ENCODE data around the gene RREB1. TPM values are rescaled to one million over a fixed set of nuclear protein-coding genes. Genes with fewer than 3 reads are reported as not detected.
A peak's percentile ranks its signal among the peaks of the same experiment; 100 is the strongest.

The RREB1 gene
- total and polyA plus RNA-seq, 5 experiments from 2014 or later: 2.5 to 53.0 (median 5.8) TPM

- no peak for ATAC-seq
- Mint-ChIP-seq H3K4me1 (peaks cover 0 to 19% (median 4%) of the 10 kb centered on the region in 4 donors), H3K9me3 (no peaks in the 10 kb centered on the region), H3K27me3 (no peaks in the 10 kb centered on the region), H3K36me3 (peaks cover 0 to 72% (median 17%) of the 10 kb centered on the region in 3 donors), H3K4me3 (no peak overlapping the region), H3K27ac (peak overlapping the region in 1 of 10 donors; percentile 79)
- no peak for DNase-seq
- POLR2A ChIA-PET: no interaction called here
These were observed 105.7 kb downstream of the RREB1 start for GRCh38 chr6:7213416-7213815.

GRCh38 chr6:7214468-7214867 is 106.7 kb downstream of the RREB1 start:
- Mint-ChIP-seq H3K27ac (peak overlapping the region in 3 of 10 donors; percentile 21 to 90 (median 66)), H3K4me3 (no peak overlapping the region), H3K36me3 (peaks cover 0 to 75% (median 17%) of the 10 kb centered on the region in 3 donors), H3K9me3 (no peaks in the 10 kb centered on the region), H3K4me1 (peaks cover 0 to 19% (median 4%) of the 10 kb centered on the region in 4 donors), H3K27me3 (no peaks in the 10 kb centered on the region)
- DNase-seq (no peak), ATAC-seq (no peak)
- POLR2A ChIA-PET: interaction anchor here (0.6 kb wide), 1 partner anchor 635 kb away, joined by 3 read pairs; no protein-coding TSS in a partner anchor

DNA sequence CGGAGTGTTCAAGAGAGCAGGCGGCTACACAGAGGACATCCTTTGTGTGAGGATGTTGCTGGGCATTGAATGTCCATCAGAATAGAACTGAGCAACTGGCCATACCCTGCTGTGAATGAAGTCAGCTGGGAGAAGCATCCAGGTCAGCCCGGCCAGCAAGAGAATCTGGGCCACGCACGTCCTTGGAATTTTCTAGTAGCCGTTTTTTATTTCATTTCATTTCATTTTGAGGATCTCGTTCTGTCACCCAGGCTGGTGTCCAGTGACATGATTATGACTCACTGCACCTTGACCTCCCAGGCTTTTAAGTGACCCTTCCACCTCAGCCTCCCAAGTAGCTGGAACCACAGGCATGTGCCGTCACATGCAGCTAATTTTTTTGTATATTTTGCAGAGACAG is 107.4 kb downstream of the RREB1 start:
- POLR2A ChIA-PET: interaction anchor here (0.6 kb wide), 1 partner anchor 635 kb away, joined by 3 read pairs; no protein-coding TSS in a partner anchor

GRCh38 chr6:7215798-7216231 is 108.1 kb downstream of the RREB1 start:
- Mint-ChIP-seq H3K27ac (peak overlapping the region in 3 of 10 donors; percentile 24 to 55 (median 26)), H3K4me3 (no peak overlapping the region), H3K9me3 (no peaks in the 10 kb centered on the region), H3K36me3 (peaks cover 0 to 84% (median 15%) of the 10 kb centered on the region in 3 donors), H3K4me1 (peaks cover 0 to 19% (median 4%) of the 10 kb centered on the region in 4 donors), H3K27me3 (no peaks in the 10 kb centered on the region)
- DNase-seq (no peak), ATAC-seq (no peak)
- POLR2A ChIA-PET: no interaction called here

More for the DNA sequence above, 107.4 kb downstream of the RREB1 start:
- Mint-ChIP-seq H3K27ac (peak overlapping the region in 4 of 10 donors; percentile 26 to 90 (median 48)), H3K4me1 (peaks cover 0 to 19% (median 4%) of the 10 kb centered on the region in 4 donors), H3K4me3 (no peak overlapping the region), H3K27me3 (no peaks in the 10 kb centered on the region), H3K9me3 (no peaks in the 10 kb centered on the region), H3K36me3 (peaks cover 0 to 81% (median 17%) of the 10 kb centered on the region in 3 donors)
- DNase-seq (no peak), ATAC-seq (no peak)

DNA sequence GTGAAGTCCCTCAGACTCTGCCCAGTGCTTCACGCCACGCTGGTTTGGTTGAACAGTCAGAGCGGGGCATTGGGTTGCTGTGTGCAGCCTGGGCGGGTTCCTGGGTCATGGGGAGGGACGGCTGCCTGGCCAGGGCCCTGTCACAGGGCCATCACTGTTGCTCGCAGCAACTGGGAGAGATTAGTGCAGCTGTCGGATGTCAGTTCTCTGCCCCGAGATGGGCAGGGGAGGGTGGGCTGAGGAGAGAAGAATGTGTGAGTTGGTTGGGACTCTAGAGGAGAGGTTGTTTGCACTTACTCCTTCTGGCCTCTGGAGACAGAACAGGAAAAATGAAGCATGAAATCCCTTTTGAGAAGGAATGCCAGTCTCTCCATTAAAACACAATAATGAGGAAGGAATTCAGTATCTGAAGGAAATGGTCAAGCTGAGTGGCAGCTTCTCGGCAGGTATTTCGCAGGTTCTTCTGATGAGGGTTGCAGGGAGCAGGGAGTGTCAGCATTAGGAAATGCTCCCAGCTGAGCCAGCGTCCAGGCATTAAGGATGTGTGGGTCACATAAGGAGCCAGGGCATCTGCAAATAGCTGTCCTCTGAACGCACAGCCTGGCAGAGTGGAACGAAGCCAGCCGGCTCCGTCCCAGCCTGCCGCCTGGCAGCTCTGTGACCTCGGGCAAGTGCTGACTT is 109.3 kb downstream of the RREB1 start:
- H3K4me3 Mint-ChIP-seq: no peak overlapping the region
- no peak for ATAC-seq
- POLR2A ChIA-PET: no interaction called here
- H3K4me1 Mint-ChIP-seq: peaks cover 0 to 19% (median 4%) of the 10 kb centered on the region in 4 donors
- H3K27ac Mint-ChIP-seq: peak overlapping the region in 3 of 10 donors; percentile 10 to 78 (median 22)
- H3K9me3 Mint-ChIP-seq: no peaks in the 10 kb centered on the region
- no peaks in the 10 kb centered on the region for H3K27me3 Mint-ChIP-seq
- H3K36me3 Mint-ChIP-seq: peaks cover 0 to 82% (median 8%) of the 10 kb centered on the region in 3 donors
- no peak for DNase-seq

GRCh38 chr6:7218406-7218988 is 110.7 kb downstream of the RREB1 start:
- Mint-ChIP-seq H3K9me3 (no peaks in the 10 kb centered on the region), H3K27ac (peak overlapping the region in 3 of 10 donors; percentile 17 to 71 (median 56)), H3K4me1 (peaks cover 0 to 7% (median 4%) of the 10 kb centered on the region in 4 donors), H3K27me3 (no peaks in the 10 kb centered on the region), H3K4me3 (no peak overlapping the region), H3K36me3 (peaks cover 0 to 82% (median 1%) of the 10 kb centered on the region in 3 donors)
- ATAC-seq (no peak), DNase-seq (no peak)
- POLR2A ChIA-PET: interaction anchor here (0.6 kb wide), 2 partner anchors 18 to 359 kb away, joined by 3 to 6 read pairs; no protein-coding TSS in a partner anchor

DNA sequence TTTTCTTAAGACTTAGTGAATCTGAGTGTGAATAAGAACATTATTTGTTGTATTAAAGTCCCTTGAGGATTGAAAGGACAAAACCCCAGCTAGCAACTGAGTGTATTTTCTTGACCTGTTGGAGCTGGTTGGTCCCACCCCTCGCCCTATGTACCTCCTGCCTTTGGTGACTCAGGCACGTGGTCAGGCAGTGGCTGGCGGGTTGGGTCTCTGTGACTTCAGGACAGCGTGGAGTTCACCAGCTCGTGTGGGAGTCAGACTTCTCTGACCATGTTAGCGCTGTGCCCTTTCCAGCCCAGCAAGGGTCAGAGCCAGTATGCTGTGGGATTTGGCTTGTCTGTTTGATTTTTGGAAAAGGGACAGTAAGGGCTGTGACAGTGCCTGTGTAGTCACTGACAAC is 111.5 kb downstream of the RREB1 start:
- Mint-ChIP-seq H3K27ac (peak overlapping the region in 3 of 10 donors; percentile 15 to 51 (median 31)), H3K4me3 (no peak overlapping the region), H3K27me3 (no peaks in the 10 kb centered on the region), H3K9me3 (no peaks in the 10 kb centered on the region), H3K36me3 (peaks cover 0 to 77% (median 3%) of the 10 kb centered on the region in 3 donors), H3K4me1 (peaks cover under 1 to 7% (median 4%) of the 10 kb centered on the region in 4 donors)
- ATAC-seq (no peak), DNase-seq (no peak)
- POLR2A ChIA-PET: no interaction called here

DNA sequence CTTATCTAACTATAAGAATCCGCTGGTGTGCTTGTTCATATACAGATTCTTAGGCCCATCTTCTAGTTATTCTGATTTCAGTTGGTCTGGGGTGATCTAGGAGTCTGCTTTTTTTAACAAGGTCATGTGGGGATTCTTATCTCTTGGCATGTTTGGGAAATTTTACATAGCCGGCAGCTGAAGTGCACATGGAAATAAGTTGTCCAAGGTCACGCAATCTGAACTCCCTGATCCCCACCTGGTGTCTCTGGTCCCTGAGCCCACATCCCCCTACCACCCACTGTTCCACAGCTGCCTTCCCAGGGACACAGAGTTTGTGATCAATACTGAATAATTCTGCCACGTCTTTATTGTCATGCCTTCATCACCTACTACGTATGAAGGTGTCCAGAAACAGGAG is 114.4 kb downstream of the RREB1 start:
- H3K4me1 Mint-ChIP-seq: peaks cover 1 to 7% (median 6%) of the 10 kb centered on the region in 4 donors
- POLR2A ChIA-PET: no interaction called here
- no peak for DNase-seq
- no peak overlapping the region for H3K4me3 Mint-ChIP-seq
- H3K27me3 Mint-ChIP-seq: no peaks in the 10 kb centered on the region
- ATAC-seq: no peak
- no peaks in the 10 kb centered on the region for H3K9me3 Mint-ChIP-seq
- peak overlapping the region in 1 of 10 donors; percentile 37 for H3K27ac Mint-ChIP-seq
- H3K36me3 Mint-ChIP-seq: peaks cover 0 to 77% (median 11%) of the 10 kb centered on the region in 3 donors

DNA sequence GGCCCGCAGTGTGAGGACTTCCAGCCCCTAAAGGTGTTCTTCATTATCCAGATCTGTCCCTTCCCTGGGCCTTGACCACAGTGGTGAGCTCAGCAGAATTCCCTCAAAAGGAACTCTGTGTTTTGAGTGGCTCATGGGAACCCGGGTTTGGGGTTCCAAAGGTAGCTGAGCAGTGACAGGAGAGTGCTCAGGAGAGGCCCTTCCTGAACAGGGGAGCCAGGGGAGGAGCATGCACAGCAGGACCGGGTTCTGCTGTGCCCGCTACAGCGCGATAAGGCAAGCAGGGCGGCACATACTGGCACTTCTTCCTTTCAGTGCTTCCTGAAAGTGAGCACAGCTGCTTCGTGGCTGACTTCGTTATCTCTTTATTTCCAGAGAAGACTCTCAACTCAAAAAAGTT is 117.0 kb downstream of the RREB1 start:
- no peak overlapping the region for H3K4me3 Mint-ChIP-seq
- H3K27ac Mint-ChIP-seq: peak overlapping the region; percentile 25 to 86 (median 70)
- POLR2A ChIA-PET: no interaction called here
- peaks cover 3 to 7% (median 5%) of the 10 kb centered on the region in 4 donors for H3K4me1 Mint-ChIP-seq
- H3K9me3 Mint-ChIP-seq: no peaks in the 10 kb centered on the region
- H3K36me3 Mint-ChIP-seq: peaks cover 0 to 90% (median 23%) of the 10 kb centered on the region in 3 donors
- DNase-seq: no peak
- ATAC-seq: no peak
- H3K27me3 Mint-ChIP-seq: no peaks in the 10 kb centered on the region

DNA sequence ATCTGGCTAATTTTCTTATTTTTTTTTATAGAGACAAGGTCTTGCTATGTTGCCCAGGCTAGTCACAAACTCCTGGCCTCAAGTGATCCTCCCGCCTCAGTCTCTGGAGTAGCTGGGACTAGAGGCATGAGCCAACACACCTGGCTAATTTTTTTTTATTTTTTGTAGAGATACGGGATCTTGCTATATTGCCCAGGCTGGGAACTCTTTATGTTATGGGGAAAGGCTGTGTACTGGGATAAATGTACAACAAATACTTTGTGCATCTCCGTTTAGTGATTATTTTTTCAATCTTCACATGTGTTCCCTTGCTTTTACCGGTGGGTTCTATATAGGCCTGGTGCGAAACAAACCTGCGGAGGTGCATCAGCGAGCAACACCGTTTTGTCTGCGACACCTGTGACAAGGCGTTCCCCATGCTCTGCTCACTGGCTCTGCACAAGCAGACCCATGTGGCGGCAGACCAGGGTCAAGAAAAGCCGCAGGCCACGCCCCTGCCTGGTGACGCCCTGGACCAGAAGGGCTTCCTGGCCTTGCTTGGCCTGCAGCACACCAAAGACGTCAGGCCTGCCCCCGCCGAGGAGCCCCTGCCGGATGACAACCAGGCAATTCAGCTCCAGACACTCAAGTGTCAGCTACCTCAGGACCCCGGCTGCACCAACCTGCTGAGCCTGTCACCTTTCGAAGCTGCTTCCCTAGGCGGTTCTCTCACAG is 121.1 kb downstream of the RREB1 start:
- no peak overlapping the region for H3K4me3 Mint-ChIP-seq
- H3K36me3 Mint-ChIP-seq: peaks cover 0 to 87% (median 33%) of the 10 kb centered on the region in 3 donors
- DNase-seq: no peak

GRCh38 chr6:7229376-7230326 is 121.9 kb downstream of the RREB1 start:
- no peaks in the 10 kb centered on the region for H3K9me3 Mint-ChIP-seq
- H3K27ac Mint-ChIP-seq: peak overlapping the region in 2 of 10 donors; percentile 34 to 79
- POLR2A ChIA-PET: no interaction called here
- peaks cover 0 to 90% (median 31%) of the 10 kb centered on the region in 3 donors for H3K36me3 Mint-ChIP-seq
- no peak for ATAC-seq
- H3K4me1 Mint-ChIP-seq: peaks cover 9 to 21% (median 11%) of the 10 kb centered on the region in 4 donors
- no peak overlapping the region for H3K4me3 Mint-ChIP-seq
- no peaks in the 10 kb centered on the region for H3K27me3 Mint-ChIP-seq
- no peak for DNase-seq

More for the DNA sequence above, 121.1 kb downstream of the RREB1 start:
- ATAC-seq: no peak
- Mint-ChIP-seq H3K27ac (no peak overlapping the region), H3K4me1 (peaks cover 9 to 18% (median 15%) of the 10 kb centered on the region in 4 donors), H3K9me3 (no peaks in the 10 kb centered on the region), H3K27me3 (no peaks in the 10 kb centered on the region)
- POLR2A ChIA-PET: no interaction called here

DNA sequence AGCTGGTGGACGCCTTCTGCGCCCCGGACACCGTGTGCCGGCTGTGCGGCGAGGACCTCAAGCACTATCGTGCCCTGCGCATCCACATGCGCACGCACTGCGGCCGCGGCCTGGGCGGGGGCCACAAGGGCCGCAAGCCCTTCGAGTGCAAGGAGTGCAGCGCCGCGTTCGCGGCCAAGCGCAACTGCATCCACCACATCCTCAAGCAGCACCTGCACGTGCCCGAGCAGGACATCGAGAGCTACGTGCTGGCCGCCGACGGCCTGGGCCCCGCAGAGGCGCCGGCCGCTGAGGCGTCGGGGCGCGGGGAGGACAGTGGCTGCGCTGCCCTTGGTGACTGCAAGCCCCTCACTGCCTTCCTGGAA is 122.5 kb downstream of the RREB1 start:
- H3K4me3 Mint-ChIP-seq: no peak overlapping the region
- H3K27ac Mint-ChIP-seq: no peak overlapping the region
- DNase-seq: no peak
- POLR2A ChIA-PET: no interaction called here
- ATAC-seq: no peak
- H3K36me3 Mint-ChIP-seq: peaks cover 0 to 90% (median 32%) of the 10 kb centered on the region in 3 donors
- H3K4me1 Mint-ChIP-seq: peaks cover 6 to 21% (median 11%) of the 10 kb centered on the region in 4 donors
- no peaks in the 10 kb centered on the region for H3K9me3 Mint-ChIP-seq
- no peaks in the 10 kb centered on the region for H3K27me3 Mint-ChIP-seq
